ENCODE measurements around the gene WNK4. TPM values are rescaled to one million over a fixed set of nuclear protein-coding genes. Genes with fewer than 3 reads are reported as not detected.

Gene WNK4
- total and polyA plus RNA-seq, 10 of the 15 experiments (the other 5 are each of a cell fraction or from before 2014, with no cell fraction given) = 0.06 to 0.29 (median 0.13) TPM; not detected in 5

DNA sequence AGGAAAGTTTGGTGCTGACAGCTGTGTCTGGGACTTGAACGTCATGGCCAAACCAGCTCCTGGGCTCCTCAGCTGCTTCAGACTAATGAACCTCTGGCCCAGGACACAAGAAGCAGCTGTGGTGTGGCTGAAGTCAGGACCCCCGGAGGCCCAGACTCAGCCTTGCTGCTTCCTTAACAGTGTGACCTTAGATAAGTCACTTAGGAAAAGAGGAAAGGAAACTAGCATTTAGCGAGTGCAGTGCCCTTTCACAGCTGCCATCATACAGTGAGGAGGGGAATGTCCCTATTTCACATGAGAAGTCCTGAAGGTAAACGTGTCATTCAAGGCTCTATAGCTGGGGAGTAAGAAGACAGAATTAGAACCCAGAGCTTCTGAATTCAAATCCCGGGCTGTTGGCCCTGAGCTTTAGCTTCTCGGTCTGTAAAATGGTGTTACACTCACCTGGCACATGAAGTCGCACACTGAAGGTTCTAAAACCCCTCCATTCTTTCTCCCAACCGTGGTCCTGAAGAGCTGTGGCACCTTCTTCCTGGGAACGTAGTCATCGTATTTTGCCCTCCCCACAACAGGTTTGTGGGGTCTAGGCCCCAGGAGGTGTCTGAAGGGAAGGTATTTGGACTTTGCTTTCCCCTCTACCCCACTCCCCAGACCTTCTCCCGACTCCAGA is 20.3 kb upstream of the WNK4 start (continued):
- TF ChIP-seq, protein P1, sequence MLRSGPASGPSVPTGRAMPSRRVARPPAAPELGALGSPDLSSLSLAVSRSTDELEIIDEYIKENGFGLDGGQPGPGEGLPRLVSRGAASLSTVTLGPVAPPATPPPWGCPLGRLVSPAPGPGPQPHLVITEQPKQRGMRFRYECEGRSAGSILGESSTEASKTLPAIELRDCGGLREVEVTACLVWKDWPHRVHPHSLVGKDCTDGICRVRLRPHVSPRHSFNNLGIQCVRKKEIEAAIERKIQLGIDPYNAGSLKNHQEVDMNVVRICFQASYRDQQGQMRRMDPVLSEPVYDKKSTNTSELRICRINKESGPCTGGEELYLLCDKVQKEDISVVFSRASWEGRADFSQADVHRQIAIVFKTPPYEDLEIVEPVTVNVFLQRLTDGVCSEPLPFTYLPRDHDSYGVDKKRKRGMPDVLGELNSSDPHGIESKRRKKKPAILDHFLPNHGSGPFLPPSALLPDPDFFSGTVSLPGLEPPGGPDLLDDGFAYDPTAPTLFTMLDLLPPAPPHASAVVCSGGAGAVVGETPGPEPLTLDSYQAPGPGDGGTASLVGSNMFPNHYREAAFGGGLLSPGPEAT (IDR thresholded peaks at IDR 0.05; ENCODE audit: low read depth) = peak; percentile 44; the same call in 1 of the 2 replicates
- TF ChIP-seq EED (IDR thresholded peaks at IDR 0.05; ENCODE audit: low read depth) (no peak), HDGF (IDR thresholded peaks at IDR 0.05) (no peak), ZNF384 (IDR thresholded peaks at IDR 0.05; ENCODE audit: borderline replicate concordance, low read depth, low read length) (no peak), ASH2L (IDR thresholded peaks at IDR 0.05; ENCODE audit: borderline replicate concordance, low read depth) (no peak), BHLHE40 (IDR thresholded peaks at IDR 0.05; ENCODE audit: borderline replicate concordance in 1 of 2, low read depth in 2 of 2, low read length in 1 of 2) (peak; percentile 30 to 60; a peak in 1 of 4 replicates), SPI1 (IDR thresholded peaks at IDR 0.05; ENCODE audit: borderline replicate concordance, insufficient read depth, low read depth, low read length) (peak; percentile 81), TCF12 (IDR thresholded peaks at IDR 0.05; ENCODE audit: low read depth, low read length) (0 out of 2 replicates have a peak, but pooled peaks have one; percentile 35), MTA2 (IDR thresholded peaks at IDR 0.05; ENCODE audit: low read depth) (peak; percentile 32; the same call in 1 of the 2 replicates), STAT3 (IDR thresholded peaks at IDR 0.05; ENCODE audit: low read depth, low read length) (no peak), DPF2 (IDR thresholded peaks at IDR 0.05) (peak; percentile 53; the same call in 1 of the 2 replicates), ETV6 (conservative IDR thresholded peaks at IDR 0.05 in 1 of 2, IDR thresholded peaks at IDR 0.05 in 1 of 2; ENCODE audit: borderline replicate concordance in 1 of 2, low read depth in 1 of 2) (no peak), ZSCAN29 (IDR thresholded peaks at IDR 0.05) (no peak)
- TF ChIP-seq, protein P2, sequence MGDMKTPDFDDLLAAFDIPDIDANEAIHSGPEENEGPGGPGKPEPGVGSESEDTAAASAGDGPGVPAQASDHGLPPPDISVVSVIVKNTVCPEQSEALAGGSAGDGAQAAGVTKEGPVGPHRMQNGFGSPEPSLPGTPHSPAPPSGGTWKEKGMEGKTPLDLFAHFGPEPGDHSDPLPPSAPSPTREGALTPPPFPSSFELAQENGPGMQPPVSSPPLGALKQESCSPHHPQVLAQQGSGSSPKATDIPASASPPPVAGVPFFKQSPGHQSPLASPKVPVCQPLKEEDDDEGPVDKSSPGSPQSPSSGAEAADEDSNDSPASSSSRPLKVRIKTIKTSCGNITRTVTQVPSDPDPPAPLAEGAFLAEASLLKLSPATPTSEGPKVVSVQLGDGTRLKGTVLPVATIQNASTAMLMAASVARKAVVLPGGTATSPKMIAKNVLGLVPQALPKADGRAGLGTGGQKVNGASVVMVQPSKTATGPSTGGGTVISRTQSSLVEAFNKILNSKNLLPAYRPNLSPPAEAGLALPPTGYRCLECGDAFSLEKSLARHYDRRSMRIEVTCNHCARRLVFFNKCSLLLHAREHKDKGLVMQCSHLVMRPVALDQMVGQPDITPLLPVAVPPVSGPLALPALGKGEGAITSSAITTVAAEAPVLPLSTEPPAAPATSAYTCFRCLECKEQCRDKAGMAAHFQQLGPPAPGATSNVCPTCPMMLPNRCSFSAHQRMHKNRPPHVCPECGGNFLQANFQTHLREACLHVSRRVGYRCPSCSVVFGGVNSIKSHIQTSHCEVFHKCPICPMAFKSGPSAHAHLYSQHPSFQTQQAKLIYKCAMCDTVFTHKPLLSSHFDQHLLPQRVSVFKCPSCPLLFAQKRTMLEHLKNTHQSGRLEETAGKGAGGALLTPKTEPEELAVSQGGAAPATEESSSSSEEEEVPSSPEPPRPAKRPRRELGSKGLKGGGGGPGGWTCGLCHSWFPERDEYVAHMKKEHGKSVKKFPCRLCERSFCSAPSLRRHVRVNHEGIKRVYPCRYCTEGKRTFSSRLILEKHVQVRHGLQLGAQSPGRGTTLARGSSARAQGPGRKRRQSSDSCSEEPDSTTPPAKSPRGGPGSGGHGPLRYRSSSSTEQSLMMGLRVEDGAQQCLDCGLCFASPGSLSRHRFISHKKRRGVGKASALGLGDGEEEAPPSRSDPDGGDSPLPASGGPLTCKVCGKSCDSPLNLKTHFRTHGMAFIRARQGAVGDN (IDR thresholded peaks at IDR 0.05) = no peak
- TF ChIP-seq, protein P3, sequence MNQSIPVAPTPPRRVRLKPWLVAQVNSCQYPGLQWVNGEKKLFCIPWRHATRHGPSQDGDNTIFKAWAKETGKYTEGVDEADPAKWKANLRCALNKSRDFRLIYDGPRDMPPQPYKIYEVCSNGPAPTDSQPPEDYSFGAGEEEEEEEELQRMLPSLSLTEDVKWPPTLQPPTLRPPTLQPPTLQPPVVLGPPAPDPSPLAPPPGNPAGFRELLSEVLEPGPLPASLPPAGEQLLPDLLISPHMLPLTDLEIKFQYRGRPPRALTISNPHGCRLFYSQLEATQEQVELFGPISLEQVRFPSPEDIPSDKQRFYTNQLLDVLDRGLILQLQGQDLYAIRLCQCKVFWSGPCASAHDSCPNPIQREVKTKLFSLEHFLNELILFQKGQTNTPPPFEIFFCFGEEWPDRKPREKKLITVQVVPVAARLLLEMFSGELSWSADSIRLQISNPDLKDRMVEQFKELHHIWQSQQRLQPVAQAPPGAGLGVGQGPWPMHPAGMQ (IDR thresholded peaks at IDR 0.05; ENCODE audit: borderline replicate concordance) = no peak
- TF ChIP-seq, protein P4, sequence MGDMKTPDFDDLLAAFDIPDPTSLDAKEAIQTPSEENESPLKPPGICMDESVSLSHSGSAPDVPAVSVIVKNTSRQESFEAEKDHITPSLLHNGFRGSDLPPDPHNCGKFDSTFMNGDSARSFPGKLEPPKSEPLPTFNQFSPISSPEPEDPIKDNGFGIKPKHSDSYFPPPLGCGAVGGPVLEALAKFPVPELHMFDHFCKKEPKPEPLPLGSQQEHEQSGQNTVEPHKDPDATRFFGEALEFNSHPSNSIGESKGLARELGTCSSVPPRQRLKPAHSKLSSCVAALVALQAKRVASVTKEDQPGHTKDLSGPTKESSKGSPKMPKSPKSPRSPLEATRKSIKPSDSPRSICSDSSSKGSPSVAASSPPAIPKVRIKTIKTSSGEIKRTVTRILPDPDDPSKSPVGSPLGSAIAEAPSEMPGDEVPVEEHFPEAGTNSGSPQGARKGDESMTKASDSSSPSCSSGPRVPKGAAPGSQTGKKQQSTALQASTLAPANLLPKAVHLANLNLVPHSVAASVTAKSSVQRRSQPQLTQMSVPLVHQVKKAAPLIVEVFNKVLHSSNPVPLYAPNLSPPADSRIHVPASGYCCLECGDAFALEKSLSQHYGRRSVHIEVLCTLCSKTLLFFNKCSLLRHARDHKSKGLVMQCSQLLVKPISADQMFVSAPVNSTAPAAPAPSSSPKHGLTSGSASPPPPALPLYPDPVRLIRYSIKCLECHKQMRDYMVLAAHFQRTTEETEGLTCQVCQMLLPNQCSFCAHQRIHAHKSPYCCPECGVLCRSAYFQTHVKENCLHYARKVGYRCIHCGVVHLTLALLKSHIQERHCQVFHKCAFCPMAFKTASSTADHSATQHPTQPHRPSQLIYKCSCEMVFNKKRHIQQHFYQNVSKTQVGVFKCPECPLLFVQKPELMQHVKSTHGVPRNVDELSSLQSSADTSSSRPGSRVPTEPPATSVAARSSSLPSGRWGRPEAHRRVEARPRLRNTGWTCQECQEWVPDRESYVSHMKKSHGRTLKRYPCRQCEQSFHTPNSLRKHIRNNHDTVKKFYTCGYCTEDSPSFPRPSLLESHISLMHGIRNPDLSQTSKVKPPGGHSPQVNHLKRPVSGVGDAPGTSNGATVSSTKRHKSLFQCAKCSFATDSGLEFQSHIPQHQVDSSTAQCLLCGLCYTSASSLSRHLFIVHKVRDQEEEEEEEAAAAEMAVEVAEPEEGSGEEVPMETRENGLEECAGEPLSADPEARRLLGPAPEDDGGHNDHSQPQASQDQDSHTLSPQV (IDR thresholded peaks at IDR 0.05) = no peak

All from GM12878 (cell line).